Stimulated activated naive CD8-positive, alpha-beta T cell treated with anti-CD3 and anti-CD28 coated beads, Interleukin-15, amount 100 ng/mL, for 72 hours (primary cell): ENCODE data around the gene OPCML.

Experiments used
- ATAC-seq: fragments of 150-1000 bp; cut with Tn5 transposase; 2 replicates; pipeline ENCODE4 v1.10.0; 2021; ENCODE audit warnings: mild to moderate bottlenecking, moderate library complexity
- DNase-seq, 2 donors: peaks; one replicate each; pipeline ENCODE4 v3.0.0; 2021 to 2022
- H3K27ac Mint-ChIP-seq, 2 donors: one replicate each; pipeline ENCODE4 v1.8.0; 2022; ENCODE audit warnings: mild to moderate bottlenecking in 2 of 2, mixed read lengths in 2 of 2, moderate library complexity in 2 of 2
- H3K27me3 Mint-ChIP-seq: one replicate; pipeline ENCODE4 v1.8.0; 2022; ENCODE audit warnings: mixed read lengths
- H3K4me1 Mint-ChIP-seq: one replicate; pipeline ENCODE4 v1.8.0; 2022; ENCODE audit warnings: mild to moderate bottlenecking, mixed read lengths
- H3K4me3 Mint-ChIP-seq, 2 donors: one replicate each; pipeline ENCODE4 v1.8.0; 2022; ENCODE audit warnings: mild to moderate bottlenecking in 2 of 2, mixed read lengths in 2 of 2, moderate library complexity in 1 of 2
- H3K9me3 Mint-ChIP-seq, 2 donors: one replicate each; pipeline ENCODE4 v1.8.0; 2022; ENCODE audit warnings: mixed read lengths in 2 of 2

The OPCML gene

GRCh38 chr11:132450631-132451030 is 1081.7 kb downstream of the OPCML start:
- Mint-ChIP-seq H3K27ac (no peak overlapping the region), H3K4me1 (no peaks in the 10 kb centered on the region), H3K9me3 (peaks cover 0 to 6% of the 10 kb centered on the region in 2 donors), H3K27me3 (peaks cover 6% of the 10 kb centered on the region), H3K4me3 (no peak overlapping the region)
- ATAC-seq (no peak), DNase-seq (no peak)

GRCh38 chr11:132448334-132448995 is 1083.8 kb downstream of the OPCML start:
- Mint-ChIP-seq H3K9me3 (peaks cover 0 to 6% of the 10 kb centered on the region in 2 donors), H3K4me3 (no peak overlapping the region), H3K27me3 (peaks cover 6% of the 10 kb centered on the region), H3K4me1 (no peaks in the 10 kb centered on the region), H3K27ac (no peak overlapping the region)
- ATAC-seq: no peak
- DNase-seq: no peak

- no peak for DNase-seq
Observed at GRCh38 chr11:132447761-132448160, 1084.5 kb downstream of the OPCML start.

GRCh38 chr11:132445859-132446291 is 1086.4 kb downstream of the OPCML start:
- Mint-ChIP-seq H3K27me3 (peaks cover 7% of the 10 kb centered on the region), H3K27ac (no peak overlapping the region), H3K9me3 (peaks cover 0 to under 1% of the 10 kb centered on the region in 2 donors), H3K4me3 (no peak overlapping the region), H3K4me1 (no peaks in the 10 kb centered on the region)
- ATAC-seq: no peak
- no peak for DNase-seq

More at GRCh38 chr11:132447761-132448160, 1084.5 kb downstream of the OPCML start:
- H3K27me3 Mint-ChIP-seq: peaks cover 6% of the 10 kb centered on the region
- ATAC-seq: no peak
- no peak overlapping the region for H3K4me3 Mint-ChIP-seq
- no peaks in the 10 kb centered on the region for H3K4me1 Mint-ChIP-seq
- H3K27ac Mint-ChIP-seq: no peak overlapping the region
- peaks cover 0 to 5% of the 10 kb centered on the region in 2 donors for H3K9me3 Mint-ChIP-seq

GRCh38 chr11:132444911-132445310 is 1087.4 kb downstream of the OPCML start:
- ATAC-seq: no peak
- Mint-ChIP-seq H3K27me3 (peaks cover 10% of the 10 kb centered on the region), H3K4me3 (no peak overlapping the region), H3K27ac (no peak overlapping the region), H3K4me1 (no peaks in the 10 kb centered on the region), H3K9me3 (peaks cover 5% of the 10 kb centered on the region in 2 donors)
- no peak for DNase-seq

- ATAC-seq (no peak), DNase-seq (no peak)
- Mint-ChIP-seq H3K4me3 (no peak overlapping the region), H3K27me3 (peaks cover 6% of the 10 kb centered on the region), H3K4me1 (no peaks in the 10 kb centered on the region), H3K9me3 (peaks cover 5 to 13% of the 10 kb centered on the region in 2 donors), H3K27ac (no peak overlapping the region)
Observed at GRCh38 chr11:132439711-132440255, 1092.5 kb downstream of the OPCML start.

- peak; percentile 55 for ATAC-seq
Observed at GRCh38 chr11:132438418-132438817, 1093.9 kb downstream of the OPCML start.

GRCh38 chr11:132430429-132431062 is 1101.8 kb downstream of the OPCML start:
- DNase-seq (no peak), ATAC-seq (no peak)
- H3K27ac Mint-ChIP-seq: no peak overlapping the region
- H3K27me3 Mint-ChIP-seq: peaks cover 10% of the 10 kb centered on the region
- H3K9me3 Mint-ChIP-seq: peaks cover 0 to 5% of the 10 kb centered on the region in 2 donors
- no peaks in the 10 kb centered on the region for H3K4me1 Mint-ChIP-seq
- no peak overlapping the region for H3K4me3 Mint-ChIP-seq

More at GRCh38 chr11:132438418-132438817, 1093.9 kb downstream of the OPCML start:
- H3K4me3 Mint-ChIP-seq: no peak overlapping the region
- DNase-seq: no peak
- peaks cover 5 to 13% of the 10 kb centered on the region in 2 donors for H3K9me3 Mint-ChIP-seq
- no peak overlapping the region for H3K27ac Mint-ChIP-seq
- H3K4me1 Mint-ChIP-seq: no peaks in the 10 kb centered on the region
- H3K27me3 Mint-ChIP-seq: peaks cover 6% of the 10 kb centered on the region

GRCh38 chr11:132429685-132430084 is 1102.6 kb downstream of the OPCML start:
- ATAC-seq (no peak), DNase-seq (no peak)
- peaks cover 10% of the 10 kb centered on the region for H3K27me3 Mint-ChIP-seq
- no peak overlapping the region for H3K27ac Mint-ChIP-seq
- H3K9me3 Mint-ChIP-seq: peaks cover 0 to 5% of the 10 kb centered on the region in 2 donors
- no peak overlapping the region for H3K4me3 Mint-ChIP-seq
- no peaks in the 10 kb centered on the region for H3K4me1 Mint-ChIP-seq

GRCh38 chr11:132427611-132428010 is 1104.7 kb downstream of the OPCML start:
- Mint-ChIP-seq H3K4me1 (no peaks in the 10 kb centered on the region), H3K9me3 (peaks cover 0 to 5% of the 10 kb centered on the region in 2 donors), H3K4me3 (no peak overlapping the region), H3K27ac (no peak overlapping the region), H3K27me3 (peaks cover 10% of the 10 kb centered on the region)
- ATAC-seq (no peak), DNase-seq (no peak)

- Mint-ChIP-seq H3K27ac (no peak overlapping the region), H3K27me3 (peaks cover 3% of the 10 kb centered on the region), H3K4me1 (no peaks in the 10 kb centered on the region), H3K4me3 (no peak overlapping the region), H3K9me3 (peaks cover 8 to 16% of the 10 kb centered on the region in 2 donors)
- ATAC-seq: no peak
- no peak for DNase-seq
Observed at GRCh38 chr11:132424433-132424832, 1107.9 kb downstream of the OPCML start.

GRCh38 chr11:132423266-132423665 is 1109.0 kb downstream of the OPCML start:
- H3K27me3 Mint-ChIP-seq: no peaks in the 10 kb centered on the region
- H3K27ac Mint-ChIP-seq: no peak overlapping the region
- H3K4me3 Mint-ChIP-seq: no peak overlapping the region
- H3K4me1 Mint-ChIP-seq: no peaks in the 10 kb centered on the region
- no peak for DNase-seq
- peaks cover 4 to 18% of the 10 kb centered on the region in 2 donors for H3K9me3 Mint-ChIP-seq
- no peak for ATAC-seq

- H3K4me1 Mint-ChIP-seq: no peaks in the 10 kb centered on the region
- no peaks in the 10 kb centered on the region for H3K27me3 Mint-ChIP-seq
- no peak for DNase-seq
- ATAC-seq: no peak
- peaks cover 4 to 18% of the 10 kb centered on the region in 2 donors for H3K9me3 Mint-ChIP-seq
- no peak overlapping the region for H3K27ac Mint-ChIP-seq
- H3K4me3 Mint-ChIP-seq: no peak overlapping the region
Observed at GRCh38 chr11:132422722-132423121, 1109.6 kb downstream of the OPCML start.

GRCh38 chr11:132421555-132421954 is 1110.7 kb downstream of the OPCML start:
- Mint-ChIP-seq H3K27ac (no peak overlapping the region), H3K4me1 (no peaks in the 10 kb centered on the region), H3K4me3 (no peak overlapping the region), H3K9me3 (peaks cover 4 to 18% of the 10 kb centered on the region in 2 donors), H3K27me3 (no peaks in the 10 kb centered on the region)
- ATAC-seq: no peak
- DNase-seq: no peak

- DNase-seq (no peak), ATAC-seq (no peak)
- no peak overlapping the region for H3K27ac Mint-ChIP-seq
- H3K9me3 Mint-ChIP-seq: peaks cover 2 to 5% of the 10 kb centered on the region in 2 donors
- H3K4me1 Mint-ChIP-seq: no peaks in the 10 kb centered on the region
- H3K4me3 Mint-ChIP-seq: no peak overlapping the region
- H3K27me3 Mint-ChIP-seq: no peaks in the 10 kb centered on the region
Observed at GRCh38 chr11:132414451-132414850, 1117.8 kb downstream of the OPCML start.

GRCh38 chr11:132410383-132410782 is 1121.9 kb downstream of the OPCML start:
- ATAC-seq (no peak), DNase-seq (no peak)
- H3K27me3 Mint-ChIP-seq: no peaks in the 10 kb centered on the region
- no peaks in the 10 kb centered on the region for H3K4me1 Mint-ChIP-seq
- H3K4me3 Mint-ChIP-seq: no peak overlapping the region
- H3K9me3 Mint-ChIP-seq: peaks cover 0 to 5% of the 10 kb centered on the region in 2 donors
- H3K27ac Mint-ChIP-seq: no peak overlapping the region
